ENCODE results near the gene CSTF1.

CSTF1 gene

DNA sequence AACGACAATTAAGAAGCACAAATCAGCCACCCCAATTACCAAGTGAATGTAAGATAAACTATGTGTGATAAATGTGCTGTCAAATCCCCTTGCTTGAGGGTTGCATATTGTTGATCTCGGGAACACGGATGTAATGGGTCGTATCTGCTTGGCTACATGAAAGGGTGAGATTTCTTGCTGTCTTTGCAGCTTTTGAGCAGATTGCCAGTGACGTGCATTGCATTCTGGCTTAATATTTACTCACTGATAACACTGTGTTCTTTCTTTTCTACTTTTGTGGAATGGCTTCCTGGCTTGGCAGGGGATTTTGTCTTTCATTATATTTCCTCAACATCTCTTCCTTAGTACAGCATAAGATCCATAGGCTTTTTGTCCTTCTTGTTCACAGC is 44.1 kb upstream of the CSTF1 start:
- Mint-ChIP-seq H3K27me3 (ENCODE audit: low read depth, poor library complexity) (peaks cover 35% of the 10 kb centered on the region), H3K9me3 (no peaks in the 10 kb centered on the region), H3K4me1 (peaks cover 44% of the 10 kb centered on the region), H3K36me3 (ENCODE audit: low read depth) (no peaks in the 10 kb centered on the region), H3K27ac (peak overlapping the region; percentile 90), H3K4me3 (peak overlapping the region; percentile 73)
- TF ChIP-seq, protein P1, sequence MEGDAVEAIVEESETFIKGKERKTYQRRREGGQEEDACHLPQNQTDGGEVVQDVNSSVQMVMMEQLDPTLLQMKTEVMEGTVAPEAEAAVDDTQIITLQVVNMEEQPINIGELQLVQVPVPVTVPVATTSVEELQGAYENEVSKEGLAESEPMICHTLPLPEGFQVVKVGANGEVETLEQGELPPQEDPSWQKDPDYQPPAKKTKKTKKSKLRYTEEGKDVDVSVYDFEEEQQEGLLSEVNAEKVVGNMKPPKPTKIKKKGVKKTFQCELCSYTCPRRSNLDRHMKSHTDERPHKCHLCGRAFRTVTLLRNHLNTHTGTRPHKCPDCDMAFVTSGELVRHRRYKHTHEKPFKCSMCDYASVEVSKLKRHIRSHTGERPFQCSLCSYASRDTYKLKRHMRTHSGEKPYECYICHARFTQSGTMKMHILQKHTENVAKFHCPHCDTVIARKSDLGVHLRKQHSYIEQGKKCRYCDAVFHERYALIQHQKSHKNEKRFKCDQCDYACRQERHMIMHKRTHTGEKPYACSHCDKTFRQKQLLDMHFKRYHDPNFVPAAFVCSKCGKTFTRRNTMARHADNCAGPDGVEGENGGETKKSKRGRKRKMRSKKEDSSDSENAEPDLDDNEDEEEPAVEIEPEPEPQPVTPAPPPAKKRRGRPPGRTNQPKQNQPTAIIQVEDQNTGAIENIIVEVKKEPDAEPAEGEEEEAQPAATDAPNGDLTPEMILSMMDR (IDR thresholded peaks at IDR 0.05), result no peak
- DNase-seq, result no peak

DNA sequence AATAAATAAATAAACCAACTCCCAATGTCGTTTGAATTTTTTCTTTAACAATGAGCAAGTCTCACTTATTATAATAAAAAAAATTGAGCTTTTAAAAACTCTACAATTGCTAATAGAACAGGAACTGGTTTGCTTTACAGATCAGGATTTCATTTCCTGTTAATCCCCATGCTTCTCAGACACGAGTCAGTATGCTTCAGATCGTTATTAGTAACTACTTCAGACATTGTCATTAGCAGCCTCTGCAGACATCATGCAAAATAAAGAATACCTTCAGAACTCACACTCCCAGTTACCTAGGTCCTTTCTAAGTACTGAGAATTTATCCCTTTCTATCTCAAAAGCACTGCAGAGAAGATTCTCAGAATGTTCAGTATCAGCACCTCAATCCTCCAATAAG is 43.7 kb upstream of the CSTF1 start:
- Mint-ChIP-seq H3K4me3 (peak overlapping the region; percentile 73), H3K36me3 (ENCODE audit: low read depth) (no peaks in the 10 kb centered on the region), H3K9me3 (no peaks in the 10 kb centered on the region), H3K27me3 (ENCODE audit: low read depth, poor library complexity) (peaks cover 33% of the 10 kb centered on the region), H3K4me1 (peaks cover 39% of the 10 kb centered on the region), H3K27ac (no peak overlapping the region)
- TF ChIP-seq, protein P1 (IDR thresholded peaks at IDR 0.05), result no peak
- no peak for DNase-seq

DNA sequence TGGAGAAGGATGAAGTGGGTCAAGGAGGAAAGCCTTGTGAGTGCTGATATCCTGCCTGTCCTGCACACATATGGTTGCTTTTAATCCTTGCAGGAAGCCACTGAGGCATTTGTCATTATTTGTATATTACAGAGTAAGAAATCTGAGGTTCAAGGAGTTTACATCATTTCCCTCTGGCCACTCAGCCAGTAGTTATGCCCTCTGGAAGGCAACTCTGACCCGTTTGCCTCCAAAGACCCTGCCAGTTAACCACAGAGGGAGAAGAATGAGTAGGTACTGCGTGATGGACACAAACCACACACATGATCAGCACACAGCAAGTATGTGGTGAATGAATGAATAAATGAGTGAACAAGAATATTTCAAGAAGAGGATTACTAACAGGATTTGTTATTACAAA is 41.6 kb upstream of the CSTF1 start:
- Mint-ChIP-seq H3K27me3 (ENCODE audit: low read depth, poor library complexity) (peaks cover 12% of the 10 kb centered on the region), H3K27ac (peak overlapping the region; percentile 8), H3K4me1 (peaks cover 36% of the 10 kb centered on the region), H3K36me3 (ENCODE audit: low read depth) (no peaks in the 10 kb centered on the region), H3K9me3 (no peaks in the 10 kb centered on the region), H3K4me3 (no peak overlapping the region)
- DNase-seq, result no peak
- TF ChIP-seq, protein P1 (IDR thresholded peaks at IDR 0.05), result no peak

DNA sequence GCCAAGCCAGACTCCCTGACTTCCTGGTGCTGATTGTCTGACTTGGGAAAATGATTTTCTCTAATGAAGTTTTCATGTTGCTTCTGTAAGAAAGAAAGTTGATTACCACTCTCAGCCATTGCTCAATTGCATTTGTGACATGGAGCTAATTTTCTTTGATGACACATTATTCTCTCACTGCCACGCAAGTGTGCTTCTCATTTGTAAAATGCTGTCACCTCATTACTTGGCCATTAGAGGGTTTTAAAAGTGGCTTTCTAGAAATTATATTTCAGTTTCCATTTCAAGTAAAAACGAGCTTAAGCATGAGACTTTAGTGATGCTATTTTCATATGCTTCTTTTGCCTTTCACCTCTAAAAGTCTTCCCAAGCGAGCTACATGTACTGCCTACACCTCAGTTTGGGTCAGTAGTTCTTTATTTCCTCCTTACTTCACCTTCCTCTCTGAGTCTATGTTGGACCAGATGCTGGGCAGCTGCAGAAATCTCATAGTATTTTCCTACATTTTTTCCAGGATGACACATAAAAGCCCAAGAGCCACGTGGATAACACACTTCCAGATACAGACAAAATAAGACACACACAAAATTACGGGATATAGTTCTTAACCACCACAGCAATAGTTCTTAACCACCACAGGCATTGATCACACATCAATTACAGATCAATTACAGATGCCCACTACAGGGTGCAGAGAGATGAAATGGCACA is 39.9 kb upstream of the CSTF1 start:
- Mint-ChIP-seq H3K4me3 (no peak overlapping the region), H3K9me3 (no peaks in the 10 kb centered on the region), H3K4me1 (peaks cover 28% of the 10 kb centered on the region), H3K27ac (no peak overlapping the region), H3K36me3 (ENCODE audit: low read depth) (no peaks in the 10 kb centered on the region), H3K27me3 (ENCODE audit: low read depth, poor library complexity) (peaks cover 7% of the 10 kb centered on the region)
- DNase-seq, result no peak
- TF ChIP-seq, protein P1 (IDR thresholded peaks at IDR 0.05), result no peak

DNA sequence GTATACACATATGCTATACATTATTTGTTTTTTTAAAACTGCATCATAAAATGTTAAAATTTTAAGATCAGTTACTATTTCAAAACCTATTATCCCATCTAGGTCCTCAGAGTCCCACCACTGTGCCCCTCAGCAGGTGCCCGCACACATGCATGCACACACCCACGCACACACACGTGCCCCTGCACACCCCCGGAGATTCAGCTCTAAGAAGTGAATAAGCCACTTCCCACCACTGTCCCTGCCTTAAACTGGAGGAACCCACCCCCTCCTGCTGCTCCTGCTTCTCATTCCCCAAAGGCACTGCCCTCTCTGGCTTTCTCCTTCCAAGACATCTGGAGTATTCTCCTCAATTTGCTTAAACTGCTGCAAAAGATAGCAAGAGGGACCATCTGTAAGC is 39.1 kb upstream of the CSTF1 start:
- no peaks in the 10 kb centered on the region for H3K9me3 Mint-ChIP-seq
- peaks cover 27% of the 10 kb centered on the region for H3K4me1 Mint-ChIP-seq
- no peak for DNase-seq
- TF ChIP-seq, protein P1 (IDR thresholded peaks at IDR 0.05), result no peak
- H3K27ac Mint-ChIP-seq, result no peak overlapping the region
- H3K36me3 Mint-ChIP-seq (ENCODE audit: low read depth), result no peaks in the 10 kb centered on the region
- no peak overlapping the region for H3K4me3 Mint-ChIP-seq
- peaks cover 10% of the 10 kb centered on the region for H3K27me3 Mint-ChIP-seq (ENCODE audit: low read depth, poor library complexity)

DNA sequence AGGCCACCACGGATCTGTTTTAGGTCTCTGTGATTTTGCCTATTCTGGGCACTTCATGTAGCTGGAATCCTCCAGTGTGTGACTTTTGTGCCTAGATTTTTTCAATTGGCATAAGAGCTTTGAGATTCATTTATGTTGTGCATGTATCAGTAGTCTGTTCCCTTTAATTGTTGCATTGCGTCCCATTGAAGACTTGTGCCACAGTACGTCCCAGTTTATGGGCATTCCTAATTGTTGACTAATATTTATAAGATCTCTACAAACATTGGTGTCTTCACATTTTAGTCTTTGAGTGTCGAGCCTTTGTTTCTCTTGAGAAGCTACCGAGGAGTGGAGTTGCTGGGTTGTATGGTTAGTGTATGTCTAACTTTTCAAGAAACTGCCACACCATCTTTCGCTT is 34.4 kb upstream of the CSTF1 start:
- Mint-ChIP-seq H3K27ac (no peak overlapping the region), H3K9me3 (no peaks in the 10 kb centered on the region), H3K4me1 (peaks cover 37% of the 10 kb centered on the region), H3K27me3 (ENCODE audit: low read depth, poor library complexity) (peaks cover 12% of the 10 kb centered on the region), H3K36me3 (ENCODE audit: low read depth) (peaks cover 5% of the 10 kb centered on the region), H3K4me3 (peak overlapping the region; percentile 71)
- DNase-seq, result no peak
- TF ChIP-seq, protein P1 (IDR thresholded peaks at IDR 0.05), result no peak
